Measurements from ENCODE around the gene NELFB. TPM values are rescaled to one million over a fixed set of nuclear protein-coding genes. Genes with fewer than 3 reads are reported as not detected.

The NELFB gene
- total and polyA plus RNA-seq, 9 of the 15 experiments (the other 6 are each of a cell fraction or from before 2014, with no cell fraction given), result 0.24 to 84.0 (median 29.7) TPM

DNA sequence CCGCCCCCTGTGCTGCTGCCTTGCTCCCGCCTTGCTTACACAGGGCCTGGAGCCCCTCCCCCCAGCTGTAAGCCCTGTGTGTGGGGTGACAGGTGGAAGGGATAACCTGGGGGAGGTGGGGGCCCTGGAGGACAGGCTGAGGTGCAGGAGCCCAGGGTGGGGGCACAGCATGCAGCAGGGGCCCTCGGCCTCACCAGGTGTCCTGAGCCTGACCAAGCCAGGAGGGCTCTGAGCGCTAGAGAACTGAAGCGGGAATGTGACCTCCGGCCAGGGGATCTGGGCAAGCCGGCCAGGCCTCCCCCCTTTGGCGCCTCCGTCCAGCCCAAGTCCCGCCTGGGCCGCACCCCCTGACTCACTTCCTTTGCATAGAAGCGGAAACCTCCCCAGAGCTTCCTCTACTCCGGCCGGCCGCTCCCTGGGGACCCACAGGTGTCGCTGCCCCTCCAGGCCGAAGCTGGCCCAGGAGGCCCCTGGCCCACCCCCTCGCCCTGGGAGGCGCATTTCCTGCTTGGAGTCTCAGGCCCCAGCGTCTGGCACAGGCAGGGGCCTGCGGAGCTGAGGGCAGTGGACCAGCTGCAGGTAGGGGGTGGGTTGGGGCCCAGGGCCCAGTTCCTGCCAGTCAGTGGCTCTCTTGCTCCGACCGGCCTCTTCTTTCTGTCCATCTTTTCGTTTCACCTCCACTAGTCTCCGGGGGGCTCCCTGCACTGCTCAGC is 22.4 kb downstream of the NELFB start, which contains the start of gene TOR4A (continued):
- no peak for TF ChIP-seq SIRT6 (IDR thresholded peaks at IDR 0.05; ENCODE audit: low read depth, low read length)
- TF ChIP-seq NBN (IDR thresholded peaks at IDR 0.05; ENCODE audit: low read depth), result no peak
- peak; percentile 63 to 83; a peak in 2 of 4 replicates for TF ChIP-seq SIN3A (IDR thresholded peaks at IDR 0.05; ENCODE audit: borderline replicate concordance in 2 of 2, control insufficient read depth in 1 of 2, low read depth in 2 of 2, low read length in 2 of 2)
- TF ChIP-seq FOXM1 (IDR thresholded peaks at IDR 0.05; ENCODE audit: low read depth), result no peak
- peak; percentile 46; the same call in 1 of the 2 replicates for TF ChIP-seq FOXM1 (CRISPR knock-in tag; IDR thresholded peaks at IDR 0.05; ENCODE audit: low read depth)
- TF ChIP-seq, protein P1, sequence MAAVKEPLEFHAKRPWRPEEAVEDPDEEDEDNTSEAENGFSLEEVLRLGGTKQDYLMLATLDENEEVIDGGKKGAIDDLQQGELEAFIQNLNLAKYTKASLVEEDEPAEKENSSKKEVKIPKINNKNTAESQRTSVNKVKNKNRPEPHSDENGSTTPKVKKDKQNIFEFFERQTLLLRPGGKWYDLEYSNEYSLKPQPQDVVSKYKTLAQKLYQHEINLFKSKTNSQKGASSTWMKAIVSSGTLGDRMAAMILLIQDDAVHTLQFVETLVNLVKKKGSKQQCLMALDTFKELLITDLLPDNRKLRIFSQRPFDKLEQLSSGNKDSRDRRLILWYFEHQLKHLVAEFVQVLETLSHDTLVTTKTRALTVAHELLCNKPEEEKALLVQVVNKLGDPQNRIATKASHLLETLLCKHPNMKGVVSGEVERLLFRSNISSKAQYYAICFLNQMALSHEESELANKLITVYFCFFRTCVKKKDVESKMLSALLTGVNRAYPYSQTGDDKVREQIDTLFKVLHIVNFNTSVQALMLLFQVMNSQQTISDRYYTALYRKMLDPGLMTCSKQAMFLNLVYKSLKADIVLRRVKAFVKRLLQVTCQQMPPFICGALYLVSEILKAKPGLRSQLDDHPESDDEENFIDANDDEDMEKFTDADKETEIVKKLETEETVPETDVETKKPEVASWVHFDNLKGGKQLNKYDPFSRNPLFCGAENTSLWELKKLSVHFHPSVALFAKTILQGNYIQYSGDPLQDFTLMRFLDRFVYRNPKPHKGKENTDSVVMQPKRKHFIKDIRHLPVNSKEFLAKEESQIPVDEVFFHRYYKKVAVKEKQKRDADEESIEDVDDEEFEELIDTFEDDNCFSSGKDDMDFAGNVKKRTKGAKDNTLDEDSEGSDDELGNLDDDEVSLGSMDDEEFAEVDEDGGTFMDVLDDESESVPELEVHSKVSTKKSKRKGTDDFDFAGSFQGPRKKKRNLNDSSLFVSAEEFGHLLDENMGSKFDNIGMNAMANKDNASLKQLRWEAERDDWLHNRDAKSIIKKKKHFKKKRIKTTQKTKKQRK (IDR thresholded peaks at IDR 0.05; ENCODE audit: borderline replicate concordance, low read depth, low read length), result no peak
- TF ChIP-seq GABPA (tag; conservative IDR thresholded peaks at IDR 0.05; ENCODE audit: low read depth), result peak; percentile 89
- TF ChIP-seq, protein P2, sequence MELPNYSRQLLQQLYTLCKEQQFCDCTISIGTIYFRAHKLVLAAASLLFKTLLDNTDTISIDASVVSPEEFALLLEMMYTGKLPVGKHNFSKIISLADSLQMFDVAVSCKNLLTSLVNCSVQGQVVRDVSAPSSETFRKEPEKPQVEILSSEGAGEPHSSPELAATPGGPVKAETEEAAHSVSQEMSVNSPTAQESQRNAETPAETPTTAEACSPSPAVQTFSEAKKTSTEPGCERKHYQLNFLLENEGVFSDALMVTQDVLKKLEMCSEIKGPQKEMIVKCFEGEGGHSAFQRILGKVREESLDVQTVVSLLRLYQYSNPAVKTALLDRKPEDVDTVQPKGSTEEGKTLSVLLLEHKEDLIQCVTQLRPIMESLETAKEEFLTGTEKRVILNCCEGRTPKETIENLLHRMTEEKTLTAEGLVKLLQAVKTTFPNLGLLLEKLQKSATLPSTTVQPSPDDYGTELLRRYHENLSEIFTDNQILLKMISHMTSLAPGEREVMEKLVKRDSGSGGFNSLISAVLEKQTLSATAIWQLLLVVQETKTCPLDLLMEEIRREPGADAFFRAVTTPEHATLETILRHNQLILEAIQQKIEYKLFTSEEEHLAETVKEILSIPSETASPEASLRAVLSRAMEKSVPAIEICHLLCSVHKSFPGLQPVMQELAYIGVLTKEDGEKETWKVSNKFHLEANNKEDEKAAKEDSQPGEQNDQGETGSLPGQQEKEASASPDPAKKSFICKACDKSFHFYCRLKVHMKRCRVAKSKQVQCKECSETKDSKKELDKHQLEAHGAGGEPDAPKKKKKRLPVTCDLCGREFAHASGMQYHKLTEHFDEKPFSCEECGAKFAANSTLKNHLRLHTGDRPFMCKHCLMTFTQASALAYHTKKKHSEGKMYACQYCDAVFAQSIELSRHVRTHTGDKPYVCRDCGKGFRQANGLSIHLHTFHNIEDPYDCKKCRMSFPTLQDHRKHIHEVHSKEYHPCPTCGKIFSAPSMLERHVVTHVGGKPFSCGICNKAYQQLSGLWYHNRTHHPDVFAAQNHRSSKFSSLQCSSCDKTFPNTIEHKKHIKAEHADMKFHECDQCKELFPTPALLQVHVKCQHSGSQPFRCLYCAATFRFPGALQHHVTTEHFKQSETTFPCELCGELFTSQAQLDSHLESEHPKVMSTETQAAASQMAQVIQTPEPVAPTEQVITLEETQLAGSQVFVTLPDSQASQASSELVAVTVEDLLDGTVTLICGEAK (IDR thresholded peaks at IDR 0.05), result peak; percentile 87
- TF ChIP-seq, protein P2 (CRISPR knock-in tag; IDR thresholded peaks at IDR 0.05), result no peak
- no peak; the same call in 1 of the 2 replicates for TF ChIP-seq ZNF12 (CRISPR knock-in tag; IDR thresholded peaks at IDR 0.05)
- no peak for TF ChIP-seq ZNF507 (tag; conservative IDR thresholded peaks at IDR 0.05)
- no peak for TF ChIP-seq PCBP2 (IDR thresholded peaks at IDR 0.05; ENCODE audit: low read depth, low read length, poor library complexity, severe bottlenecking)
